ENCODE measurements around the gene RAD51.
A peak's percentile ranks its signal among the peaks of the same experiment; 100 is the strongest.

Gene RAD51

GRCh38 chr15:40769274-40770146 lies 74.5 kb downstream of the RAD51 start, which contains the start of gene C15orf62:
C15orf62 (plus strand) TSS chr15:40769980; CDS start chr15:40770496, 516 bp downstream.
- TF ChIP-seq CTCF (IDR thresholded peaks at IDR 0.05; ENCODE audit: low read depth, low read length) (no peak), MYC (IDR thresholded peaks at IDR 0.05; ENCODE audit: low read depth, low read length) (peak; percentile 48; the same call in 1 of the 2 replicates), POLR2A (IDR thresholded peaks at IDR 0.05; ENCODE audit: extremely low read depth, insufficient read length) (no peak), MAX (IDR thresholded peaks at IDR 0.05; ENCODE audit: low read depth, low read length) (peak; percentile 54)
- DNase-seq (ENCODE audit: low read depth): peak; percentile 95
- no peak within 1 kb of the TSS for H3K4me3 ChIP-seq (ENCODE audit: low read depth, low read length)

GRCh38 chr15:40770147-40770721 lies 75.3 kb downstream of the RAD51 start:
- TF ChIP-seq MYC (IDR thresholded peaks at IDR 0.05; ENCODE audit: low read depth, low read length): no peak
- no peak for TF ChIP-seq POLR2A (IDR thresholded peaks at IDR 0.05; ENCODE audit: extremely low read depth, insufficient read length)
- peak; percentile 53 for TF ChIP-seq MAX (IDR thresholded peaks at IDR 0.05; ENCODE audit: low read depth, low read length)
- no peak for TF ChIP-seq CTCF (IDR thresholded peaks at IDR 0.05; ENCODE audit: low read depth, low read length)
- no peak overlapping the region for H3K4me3 ChIP-seq (ENCODE audit: low read depth, low read length)
- peak; percentile 38 for DNase-seq (ENCODE audit: low read depth)

- H3K4me3 ChIP-seq (ENCODE audit: low read depth, low read length): no peak overlapping the region
- DNase-seq (ENCODE audit: low read depth): no peak
- TF ChIP-seq CTCF (IDR thresholded peaks at IDR 0.05; ENCODE audit: low read depth, low read length) (no peak), POLR2A (IDR thresholded peaks at IDR 0.05; ENCODE audit: extremely low read depth, insufficient read length) (no peak), MAX (IDR thresholded peaks at IDR 0.05; ENCODE audit: low read depth, low read length) (no peak), MYC (IDR thresholded peaks at IDR 0.05; ENCODE audit: low read depth, low read length) (no peak)
Measured at GRCh38 chr15:40771242-40771641, 76.3 kb downstream of the RAD51 start.

- no peak overlapping the region for H3K4me3 ChIP-seq (ENCODE audit: low read depth, low read length)
- no peak for TF ChIP-seq MAX (IDR thresholded peaks at IDR 0.05; ENCODE audit: low read depth, low read length)
- no peak for TF ChIP-seq CTCF (IDR thresholded peaks at IDR 0.05; ENCODE audit: low read depth, low read length)
- TF ChIP-seq POLR2A (IDR thresholded peaks at IDR 0.05; ENCODE audit: extremely low read depth, insufficient read length): no peak
- TF ChIP-seq MYC (IDR thresholded peaks at IDR 0.05; ENCODE audit: low read depth, low read length): no peak
- DNase-seq (ENCODE audit: low read depth): peak; percentile 34
Measured at GRCh38 chr15:40772014-40772413, 77.0 kb downstream of the RAD51 start.

- TF ChIP-seq POLR2A (IDR thresholded peaks at IDR 0.05; ENCODE audit: extremely low read depth, insufficient read length) (no peak), MAX (IDR thresholded peaks at IDR 0.05; ENCODE audit: low read depth, low read length) (no peak), MYC (IDR thresholded peaks at IDR 0.05; ENCODE audit: low read depth, low read length) (no peak), CTCF (IDR thresholded peaks at IDR 0.05; ENCODE audit: low read depth, low read length) (no peak)
- no peak overlapping the region for H3K4me3 ChIP-seq (ENCODE audit: low read depth, low read length)
- no peak for DNase-seq (ENCODE audit: low read depth)
Measured at GRCh38 chr15:40773496-40773895, 78.5 kb downstream of the RAD51 start.
